DND-41 (cell line): ENCODE results near the gene CMBL.

Experiments
- ATAC-seq: fragments of 200-7000 bp; cut with Tn5 transposase; 3 replicates; pipeline ENCODE4 v1.9.1; 2021; ENCODE audit warnings: low read depth; ENCODE audit not compliant: insufficient read depth
- DNase-seq: peaks from one replicate; pipeline ENCODE4 v3.0.0-alpha.2; 2020
- H2AFZ ChIP-seq: 2 replicates; pipeline ENCODE4 v1.6.0; 2012; ENCODE audit warnings: low read depth, low read length
- H3K27ac ChIP-seq: 2 replicates; pipeline ENCODE4 v1.5.1; 2012; ENCODE audit warnings: low read length, inconsistent platforms
- H3K27me3 ChIP-seq: fragments of 200-600 bp; sonication (generic); 2 replicates; pipeline ENCODE4 v1.6.0; 2012; ENCODE audit warnings: low read length, mild to moderate bottlenecking, inconsistent platforms; ENCODE audit not compliant: insufficient read depth, poor library complexity
- H3K36me3 ChIP-seq: 2 replicates; pipeline ENCODE4 v1.5.1; 2012; ENCODE audit warnings: low read length, inconsistent platforms; ENCODE audit not compliant: insufficient read depth
- H3K4me1 ChIP-seq: 2 replicates; pipeline ENCODE4 v1.5.1; 2012; ENCODE audit warnings: mild to moderate bottlenecking, low read length; ENCODE audit not compliant: insufficient read depth
- H3K4me2 ChIP-seq: 2 replicates; pipeline ENCODE4 v1.6.0; 2012; ENCODE audit warnings: mild to moderate bottlenecking, moderate library complexity, low read length, inconsistent platforms; ENCODE audit not compliant: insufficient read depth
- H3K4me3 ChIP-seq, 2 experiments: fragments of 200-600 bp in 1 of 2; shearing (Covaris generic) in 1 of 2; 2 replicates each; pipeline ENCODE4 v1.5.1; 2012 to 2016; ENCODE audit warnings: inconsistent platforms in 2 of 2, low read length in 2 of 2, mild to moderate bottlenecking in 2 of 2, low read depth in 1 of 2, moderate library complexity in 1 of 2
- H3K79me2 ChIP-seq: 2 replicates; pipeline ENCODE4 v1.6.0; 2012; ENCODE audit warnings: low read length, inconsistent platforms; ENCODE audit not compliant: insufficient read depth
- H3K9ac ChIP-seq: 2 replicates; pipeline ENCODE4 v1.6.0; 2012; ENCODE audit warnings: low read depth, mild to moderate bottlenecking, inconsistent platforms, low read length, moderate library complexity
- H3K9me3 ChIP-seq: 2 replicates; pipeline ENCODE4 v1.5.1; 2012; ENCODE audit warnings: low read length, moderate library complexity, mild to moderate bottlenecking, inconsistent platforms; ENCODE audit not compliant: insufficient read depth, severe bottlenecking
- H4K20me1 ChIP-seq: 2 replicates; pipeline ENCODE4 v1.6.0; 2012; ENCODE audit warnings: low read length; ENCODE audit not compliant: insufficient read depth
- EZH2 ChIP-seq: IDR thresholded peaks from 3 replicates; pipeline ENCODE4 v1.6.1; 2012; ENCODE audit warnings: borderline replicate concordance, low read depth, mild to moderate bottlenecking, moderate library complexity, low read length, inconsistent platforms; ENCODE audit not compliant: severe bottlenecking
- TF ChIP-seq, protein P1 (sequence below): IDR thresholded peaks from 2 replicates; pipeline ENCODE4 v1.5.1; 2012; ENCODE audit warnings: borderline replicate concordance, low read length, moderate library complexity, mild to moderate bottlenecking; ENCODE audit not compliant: poor library complexity, severe bottlenecking; ENCODE audit errors: extremely low read depth

CMBL gene

DNA sequence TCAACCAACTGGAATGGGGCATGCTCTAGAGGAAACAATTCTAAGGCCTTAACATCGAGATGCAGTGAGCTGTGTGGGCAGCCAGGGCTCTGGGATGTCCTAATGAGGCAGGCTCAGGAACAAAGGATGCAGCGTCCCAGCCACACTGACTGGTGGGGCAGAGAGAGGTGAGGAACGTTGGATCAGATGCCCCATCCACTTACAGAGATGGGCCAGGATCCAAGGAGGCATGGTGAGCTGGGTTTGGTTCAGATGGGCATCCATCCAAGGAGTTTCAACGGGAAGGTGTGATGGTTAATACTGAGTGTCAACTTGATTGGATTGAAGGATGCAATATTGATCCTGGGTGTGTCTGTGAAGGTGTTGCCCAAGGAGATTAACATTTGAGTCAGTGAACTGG, 30.3 kb upstream of the CMBL start:
- H3K4me1 ChIP-seq = no peaks in the 10 kb centered on the region
- H2AFZ ChIP-seq = no peak overlapping the region
- TF ChIP-seq, protein P1, sequence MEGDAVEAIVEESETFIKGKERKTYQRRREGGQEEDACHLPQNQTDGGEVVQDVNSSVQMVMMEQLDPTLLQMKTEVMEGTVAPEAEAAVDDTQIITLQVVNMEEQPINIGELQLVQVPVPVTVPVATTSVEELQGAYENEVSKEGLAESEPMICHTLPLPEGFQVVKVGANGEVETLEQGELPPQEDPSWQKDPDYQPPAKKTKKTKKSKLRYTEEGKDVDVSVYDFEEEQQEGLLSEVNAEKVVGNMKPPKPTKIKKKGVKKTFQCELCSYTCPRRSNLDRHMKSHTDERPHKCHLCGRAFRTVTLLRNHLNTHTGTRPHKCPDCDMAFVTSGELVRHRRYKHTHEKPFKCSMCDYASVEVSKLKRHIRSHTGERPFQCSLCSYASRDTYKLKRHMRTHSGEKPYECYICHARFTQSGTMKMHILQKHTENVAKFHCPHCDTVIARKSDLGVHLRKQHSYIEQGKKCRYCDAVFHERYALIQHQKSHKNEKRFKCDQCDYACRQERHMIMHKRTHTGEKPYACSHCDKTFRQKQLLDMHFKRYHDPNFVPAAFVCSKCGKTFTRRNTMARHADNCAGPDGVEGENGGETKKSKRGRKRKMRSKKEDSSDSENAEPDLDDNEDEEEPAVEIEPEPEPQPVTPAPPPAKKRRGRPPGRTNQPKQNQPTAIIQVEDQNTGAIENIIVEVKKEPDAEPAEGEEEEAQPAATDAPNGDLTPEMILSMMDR = no peak
- TF ChIP-seq EZH2 = no peak
- H3K9ac ChIP-seq = no peak overlapping the region
- no peak overlapping the region for H3K4me2 ChIP-seq
- no peak overlapping the region for H3K27ac ChIP-seq
- H3K9me3 ChIP-seq = no peaks in the 10 kb centered on the region
- H3K36me3 ChIP-seq = no peaks in the 10 kb centered on the region
- ATAC-seq = no peak
- no peaks in the 10 kb centered on the region for H3K27me3 ChIP-seq
- no peak overlapping the region for H3K4me3 ChIP-seq
- no peaks in the 10 kb centered on the region for H3K79me2 ChIP-seq
- no peak for DNase-seq
- no peaks in the 10 kb centered on the region for H4K20me1 ChIP-seq

DNA sequence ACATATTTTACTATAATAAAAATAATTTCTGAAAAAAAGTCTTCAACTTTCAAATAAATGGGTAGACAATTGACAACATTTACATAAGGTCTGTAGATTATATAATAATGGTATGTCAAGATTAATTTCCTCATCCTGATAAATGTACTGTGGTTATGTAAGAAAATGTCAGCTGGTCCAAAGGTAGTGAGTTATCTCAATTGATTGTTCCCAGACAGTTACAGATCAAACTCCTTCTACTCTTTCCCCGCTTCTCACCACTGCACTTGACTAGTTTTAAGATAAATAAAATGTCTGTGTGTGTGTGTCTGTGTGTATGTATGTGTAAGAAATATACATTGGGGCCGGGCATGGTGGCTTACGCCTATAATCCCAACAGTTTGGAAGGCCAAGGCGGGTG, 29.4 kb upstream of the CMBL start:
- Histone ChIP-seq H3K4me3 (no peak overlapping the region), H4K20me1 (no peaks in the 10 kb centered on the region), H3K36me3 (no peaks in the 10 kb centered on the region), H3K27ac (no peak overlapping the region), H3K79me2 (no peaks in the 10 kb centered on the region), H3K9ac (no peak overlapping the region), H2AFZ (no peak overlapping the region), H3K4me2 (no peak overlapping the region), H3K9me3 (no peaks in the 10 kb centered on the region), H3K27me3 (no peaks in the 10 kb centered on the region), H3K4me1 (no peaks in the 10 kb centered on the region)
- DNase-seq (no peak), ATAC-seq (no peak)
- no peak for TF ChIP-seq EZH2
- TF ChIP-seq, protein P1 = no peak

DNA sequence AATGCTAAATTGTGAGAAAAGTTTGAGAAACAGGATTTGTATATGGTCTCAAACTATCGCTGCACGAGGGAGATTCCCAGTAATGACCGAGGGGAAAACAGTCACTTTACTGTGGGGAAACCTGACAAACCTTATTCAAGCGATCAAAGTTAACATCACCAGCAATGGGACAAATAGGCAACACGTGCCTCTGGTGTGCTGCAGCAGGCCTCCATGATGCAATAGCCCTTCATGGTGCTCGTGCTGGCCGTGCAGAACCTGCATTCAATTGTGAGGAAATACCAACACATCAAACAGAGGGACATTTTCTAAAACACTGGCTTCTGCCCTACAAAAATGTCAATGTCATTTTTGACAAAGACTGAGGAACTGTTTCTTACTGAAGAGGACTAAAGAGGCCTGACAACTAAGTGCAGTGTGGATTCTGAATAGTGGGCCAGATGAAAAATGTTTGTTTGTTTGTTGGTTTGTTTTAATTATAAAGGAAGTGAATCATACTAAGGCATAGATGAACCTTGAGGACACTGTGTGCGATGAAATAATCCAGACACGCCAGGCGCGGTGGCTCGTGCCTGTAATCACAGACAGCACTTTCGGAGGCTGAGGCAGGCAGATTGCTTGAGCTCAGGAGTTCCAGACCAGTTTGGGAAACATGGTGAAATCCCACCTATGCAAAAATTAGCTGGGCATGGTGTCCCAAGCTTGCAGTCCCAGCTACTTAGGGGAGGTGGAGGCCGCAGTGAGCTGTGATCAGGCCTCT, 28.2 kb upstream of the CMBL start:
- ATAC-seq = no peak
- H3K27ac ChIP-seq = no peak overlapping the region
- no peaks in the 10 kb centered on the region for H3K79me2 ChIP-seq
- no peak overlapping the region for H3K4me2 ChIP-seq
- H3K4me1 ChIP-seq = no peaks in the 10 kb centered on the region
- DNase-seq = no peak
- no peaks in the 10 kb centered on the region for H3K27me3 ChIP-seq
- no peaks in the 10 kb centered on the region for H3K36me3 ChIP-seq
- no peak overlapping the region for H2AFZ ChIP-seq
- no peaks in the 10 kb centered on the region for H3K9me3 ChIP-seq
- TF ChIP-seq, protein P1 = no peak
- TF ChIP-seq EZH2 = no peak
- no peak overlapping the region for H3K9ac ChIP-seq
- no peaks in the 10 kb centered on the region for H4K20me1 ChIP-seq
- H3K4me3 ChIP-seq = no peak overlapping the region

DNA sequence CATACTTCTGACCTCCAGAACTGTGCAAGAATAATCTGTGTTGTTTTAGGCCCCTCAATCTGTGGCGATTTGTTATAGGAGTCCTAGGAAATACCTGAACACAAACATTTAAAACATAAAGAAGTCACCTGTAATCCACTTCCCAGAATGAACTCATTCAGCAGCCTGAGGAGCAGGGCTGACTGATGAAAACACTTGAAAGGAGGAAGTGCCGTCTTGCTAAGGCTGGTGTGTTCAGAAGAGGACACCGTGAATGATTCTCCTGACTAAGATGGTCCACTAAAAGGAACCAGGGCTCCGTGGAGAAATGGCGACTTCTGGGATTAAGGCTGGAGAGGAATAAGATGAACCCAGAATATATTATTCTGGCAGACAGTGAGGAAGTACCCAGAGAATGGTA, 27.1 kb upstream of the CMBL start:
- no peaks in the 10 kb centered on the region for H3K9me3 ChIP-seq
- no peaks in the 10 kb centered on the region for H3K79me2 ChIP-seq
- ATAC-seq = no peak
- no peaks in the 10 kb centered on the region for H3K4me1 ChIP-seq
- no peak overlapping the region for H3K4me3 ChIP-seq
- no peak overlapping the region for H3K27ac ChIP-seq
- H3K36me3 ChIP-seq = no peaks in the 10 kb centered on the region
- no peak overlapping the region for H2AFZ ChIP-seq
- DNase-seq = no peak
- no peak overlapping the region for H3K4me2 ChIP-seq
- TF ChIP-seq EZH2 = no peak
- TF ChIP-seq, protein P1 = no peak
- no peak overlapping the region for H3K9ac ChIP-seq
- H3K27me3 ChIP-seq = no peaks in the 10 kb centered on the region
- no peaks in the 10 kb centered on the region for H4K20me1 ChIP-seq
